ENCODE data around the gene ACSS1.

DNA sequence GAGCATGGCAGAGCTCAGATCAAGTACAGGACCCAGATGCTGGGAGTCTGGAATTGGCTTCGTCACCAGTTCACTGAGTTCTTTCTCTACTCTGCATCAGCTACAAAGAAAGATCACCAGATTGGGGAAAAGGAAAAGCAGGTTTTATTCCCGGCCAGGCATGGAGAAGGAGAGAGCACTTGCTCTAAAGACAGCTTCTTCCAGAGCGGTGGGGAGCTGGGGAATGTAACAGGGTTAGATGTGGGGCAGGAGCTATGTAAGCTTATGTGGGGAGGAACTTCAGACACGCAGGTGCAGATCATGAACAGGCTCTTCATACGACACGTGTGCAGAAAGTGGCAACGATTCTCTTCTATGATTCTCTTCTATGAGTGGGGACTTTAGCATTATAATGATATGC lies 4.9 kb upstream of the ACSS1 start:
- TF ChIP-seq CTCF (IDR thresholded peaks at IDR 0.05) = no peak
- TF ChIP-seq POLR2A (IDR thresholded peaks at IDR 0.05) = no peak
- TF ChIP-seq POLR2AphosphoS5 (IDR thresholded peaks at IDR 0.05) = no peak

All from stomach (tissue), 4 donors.